A673 (cell line): ENCODE data around the gene ACSF2. TPM values are rescaled to one million over a fixed set of nuclear protein-coding genes. Genes with fewer than 3 reads are reported as not detected.

Experiments
- BruUV-seq: library from RNA; stranded (reverse); fragments of 400-500 nt; replicated peaks from 2 replicates; lab custom pipeline; 2021; lab: Mats Ljungman, UMichigan
- CTCF ChIA-PET: fragments of 300-600 bp; sonication (Branson Sonifier 250); formaldehyde crosslinking; loops from one replicate; lab custom pipeline; 2022; ENCODE audit warnings: antibody characterized with exemption; lab: Charles Lee
- POLR2A ChIA-PET: fragments of 300-600 bp; sonication (Branson Sonifier 250); formaldehyde crosslinking; loops from one replicate; lab custom pipeline; 2022; ENCODE audit warnings: antibody characterized with exemption; ENCODE audit not compliant: low non-redundant PET; lab: Charles Lee
- DNase-seq: peaks from one replicate; pipeline ENCODE4 v3.0.0-alpha.2; 2015; ENCODE audit warnings: low spot score
- H3K27ac ChIP-seq: fragments of 200-600 bp; sonication (generic); 2 replicates; pipeline ENCODE4 v1.5.1; 2016; ENCODE audit warnings: mixed run types, low read depth, mild to moderate bottlenecking, mixed read lengths, antibody characterized with exemption, low read length; ENCODE audit not compliant: poor library complexity, severe bottlenecking
- H3K27me3 ChIP-seq: fragments of 200-600 bp; sonication (generic); replicated peaks from 2 replicates; pipeline ENCODE4 v1.6.1; 2017; ENCODE audit warnings: mixed run types, low read depth, mild to moderate bottlenecking, mixed read lengths, antibody characterized with exemption, low read length; ENCODE audit not compliant: insufficient read depth, poor library complexity
- H3K36me3 ChIP-seq: fragments of 200-600 bp; sonication (generic); 2 replicates; pipeline ENCODE4 v1.6.1; 2016; ENCODE audit warnings: mixed run types, mild to moderate bottlenecking, mixed read lengths, antibody characterized with exemption, low read length; ENCODE audit not compliant: insufficient read depth, poor library complexity, severe bottlenecking
- H3K4me1 ChIP-seq: fragments of 200-600 bp; sonication (generic); 2 replicates; pipeline ENCODE4 v1.6.1; 2017; ENCODE audit warnings: mixed run types, mild to moderate bottlenecking, mixed read lengths, antibody characterized with exemption, low read length; ENCODE audit not compliant: insufficient read depth, poor library complexity, severe bottlenecking
- H3K4me3 ChIP-seq: fragments of 200-600 bp; sonication (generic); 2 replicates; pipeline ENCODE4 v1.5.1; 2016; ENCODE audit warnings: low read depth, mixed run types, mild to moderate bottlenecking, mixed read lengths, low read length; ENCODE audit not compliant: poor library complexity, severe bottlenecking
- H3K9me3 ChIP-seq: fragments of 200-600 bp; sonication (generic); 2 replicates; pipeline ENCODE4 v1.6.1; 2016; ENCODE audit warnings: mixed run types, low read depth, mild to moderate bottlenecking, mixed read lengths, antibody characterized with exemption, low read length; ENCODE audit not compliant: poor library complexity, severe bottlenecking
- EZH2 ChIP-seq: fragments of 200-600 bp; sonication (generic); IDR thresholded peaks from 2 replicates; pipeline ENCODE4 v1.6.1; 2017; ENCODE audit warnings: borderline replicate concordance, low read depth, mild to moderate bottlenecking, mixed read lengths, antibody characterized with exemption, low read length; ENCODE audit not compliant: poor library complexity, severe bottlenecking
- intact Hi-C: fragments of 100-400 bp; cut with micrococcal nuclease; formaldehyde crosslinking; loops from one replicate; pipeline ENCODE4 v1.10.0; 2022; ENCODE audit not compliant: unreplicated experiment
- total RNA-seq: library from RNA; stranded (reverse); gene quantifications from 2 replicates; pipeline ENCODE4 v1.2.3, GENCODE V29; 2021
- TF ChIP-seq, protein P1 (sequence below): fragments of 300-800, 200-600 bp; sonication (generic); conservative IDR thresholded peaks from 2 replicates; pipeline ENCODE4 v1.5.1; 2017; ENCODE audit warnings: low read depth, mild to moderate bottlenecking, antibody characterized with exemption, low read length, moderate library complexity, mixed read lengths

The ACSF2 gene
- total RNA-seq, 1 experiment from 2014 or later, result 4.1 TPM

DNA sequence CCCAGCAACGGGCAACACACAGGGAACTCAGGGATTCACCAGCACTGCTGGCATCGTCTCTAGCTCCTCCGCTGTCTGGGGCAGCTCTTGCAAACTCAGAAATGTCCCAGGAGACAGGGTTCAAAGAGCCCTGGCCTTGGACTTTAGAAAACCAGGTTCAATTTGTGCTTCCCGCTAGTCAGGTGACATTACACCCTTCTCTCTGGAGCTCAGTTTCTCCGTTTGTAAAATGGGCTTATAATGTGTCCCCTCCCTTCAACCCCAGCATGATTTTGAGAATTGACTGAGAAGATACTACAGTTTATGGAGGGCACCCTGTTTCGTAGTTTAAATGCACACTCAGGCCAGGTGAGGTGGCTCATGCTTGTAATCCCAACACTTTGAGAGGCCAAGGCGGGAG lies 80.3 kb downstream of the ACSF2 start:
- ChIA-PET CTCF (no interaction called here), POLR2A (no interaction called here)

DNA sequence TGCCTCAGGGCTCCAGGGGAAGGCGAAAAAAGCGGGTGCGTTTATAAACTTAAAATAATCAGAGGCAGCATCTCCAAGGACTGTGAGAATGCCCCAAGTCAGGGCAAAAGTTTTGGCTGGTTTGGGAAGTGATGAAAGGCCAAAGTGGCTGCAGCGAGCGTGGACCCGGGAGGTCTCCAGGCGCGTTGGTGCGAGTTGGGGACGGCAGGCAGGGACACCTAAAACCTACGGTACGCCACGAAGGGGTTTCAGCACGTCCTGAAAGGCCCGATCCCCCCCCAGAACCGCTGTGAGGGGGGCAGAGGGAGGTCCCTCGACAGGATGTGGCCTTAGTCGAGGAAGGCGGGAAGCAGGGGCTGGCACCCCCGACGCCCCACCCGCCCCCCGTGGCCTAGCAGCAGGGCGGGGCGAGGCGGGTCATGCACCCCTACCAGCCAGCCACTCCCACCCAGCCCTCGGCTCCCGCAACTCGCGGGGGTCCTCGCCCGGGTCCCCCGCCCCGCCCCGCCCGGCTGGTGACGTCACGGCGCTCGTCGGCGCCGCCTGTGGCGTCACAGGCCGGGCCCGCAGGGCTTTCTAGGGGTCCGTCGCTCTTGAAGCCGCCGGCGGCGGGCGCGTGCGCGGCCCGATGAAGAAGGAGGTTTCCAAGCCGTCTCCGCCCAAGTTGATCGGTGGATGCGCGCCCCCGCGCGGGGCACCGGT lies 82.0 kb downstream of the ACSF2 start, which contains the start of gene MYCBPAP:
TSS of gene MYCBPAP (plus strand) at position 569 of the 702 bp plus-strand sequence. CDS start 236 bp downstream, outside the sequence.
- POLR2A ChIA-PET, result no interaction called here
- TF ChIP-seq, protein P1, sequence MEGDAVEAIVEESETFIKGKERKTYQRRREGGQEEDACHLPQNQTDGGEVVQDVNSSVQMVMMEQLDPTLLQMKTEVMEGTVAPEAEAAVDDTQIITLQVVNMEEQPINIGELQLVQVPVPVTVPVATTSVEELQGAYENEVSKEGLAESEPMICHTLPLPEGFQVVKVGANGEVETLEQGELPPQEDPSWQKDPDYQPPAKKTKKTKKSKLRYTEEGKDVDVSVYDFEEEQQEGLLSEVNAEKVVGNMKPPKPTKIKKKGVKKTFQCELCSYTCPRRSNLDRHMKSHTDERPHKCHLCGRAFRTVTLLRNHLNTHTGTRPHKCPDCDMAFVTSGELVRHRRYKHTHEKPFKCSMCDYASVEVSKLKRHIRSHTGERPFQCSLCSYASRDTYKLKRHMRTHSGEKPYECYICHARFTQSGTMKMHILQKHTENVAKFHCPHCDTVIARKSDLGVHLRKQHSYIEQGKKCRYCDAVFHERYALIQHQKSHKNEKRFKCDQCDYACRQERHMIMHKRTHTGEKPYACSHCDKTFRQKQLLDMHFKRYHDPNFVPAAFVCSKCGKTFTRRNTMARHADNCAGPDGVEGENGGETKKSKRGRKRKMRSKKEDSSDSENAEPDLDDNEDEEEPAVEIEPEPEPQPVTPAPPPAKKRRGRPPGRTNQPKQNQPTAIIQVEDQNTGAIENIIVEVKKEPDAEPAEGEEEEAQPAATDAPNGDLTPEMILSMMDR, result peak; percentile 34
- no peak for TF ChIP-seq EZH2

More for the DNA sequence above, 80.3 kb downstream of the ACSF2 start:
- intact Hi-C loops, result no loop called here
- TF ChIP-seq EZH2, result no peak
- TF ChIP-seq, protein P1, result no peak
- no peak for DNase-seq
- no TSS peak for BruUV-seq
- no peak overlapping the region for H3K27ac ChIP-seq
- peaks cover 6% of the 10 kb centered on the region for H3K4me1 ChIP-seq
- no peaks in the 10 kb centered on the region for H3K27me3 ChIP-seq
- H3K36me3 ChIP-seq, result no peaks in the 10 kb centered on the region
- no peak overlapping the region for H3K4me3 ChIP-seq
- no peaks in the 10 kb centered on the region for H3K9me3 ChIP-seq

GRCh38 chr17:50508573-50509460 lies 82.8 kb downstream of the ACSF2 start:
- intact Hi-C loops, result no loop called here
- no peak for DNase-seq
- CTCF ChIA-PET, result no interaction called here
- peaks cover 6% of the 10 kb centered on the region for H3K4me1 ChIP-seq
- POLR2A ChIA-PET, result interaction anchor here (0.6 kb wide), 1 partner anchor 358 kb away, joined by 4 read pairs; the partner anchor contains the start of gene TOB1
- no peaks in the 10 kb centered on the region for H3K9me3 ChIP-seq
- no peak overlapping the region for H3K27ac ChIP-seq
- BruUV-seq, result no TSS peak
- TF ChIP-seq EZH2, result no peak
- TF ChIP-seq, protein P1, result no peak
- no peaks in the 10 kb centered on the region for H3K36me3 ChIP-seq
- peak overlapping the region; percentile 48 for H3K4me3 ChIP-seq
- no peaks in the 10 kb centered on the region for H3K27me3 ChIP-seq

More for the DNA sequence above, 82.0 kb downstream of the ACSF2 start, which contains the start of gene MYCBPAP:
- Histone ChIP-seq H3K4me3 (peak within 1 kb of the TSS; percentile 48), H3K36me3 (no peaks in the 10 kb centered on the region), H3K4me1 (peaks cover 6% of the 10 kb centered on the region), H3K9me3 (no peaks in the 10 kb centered on the region), H3K27me3 (no peaks in the 10 kb centered on the region), H3K27ac (no peak within 1 kb of the TSS)
- peak; percentile 79 for DNase-seq
- CTCF ChIA-PET, result no interaction called here
- intact Hi-C loops, result no loop called here
- no TSS peak for BruUV-seq
